HepG2 (cell line): ENCODE results near the gene CTNNA2. TPM values are rescaled to one million over a fixed set of nuclear protein-coding genes. Genes with fewer than 3 reads are reported as not detected.

ENCODE experiments used
- ATAC-seq: fragments of 200-7000 bp; cut with Tn5 transposase; 3 replicates; pipeline ENCODE4 v1.9.1; 2020; ENCODE audit warnings: mild to moderate bottlenecking, moderate library complexity
- BruUV-seq: library from RNA; stranded (reverse); fragments of 400-500 nt; replicated peaks from 2 replicates; lab custom pipeline; 2021; lab: Mats Ljungman, UMichigan
- CTCF ChIA-PET: fragments of 300-600 bp; formaldehyde crosslinking; extraction: SDS; loops from one replicate; lab custom pipeline; 2021; ENCODE audit warnings: low total read pairs, inconsistent platforms, low intra/inter-chr PET ratio; lab: Yijun Ruan, JAX
- POLR2A ChIA-PET: fragments of 350-600 bp; sonication (Branson Sonifier 250); formaldehyde crosslinking; loops from one replicate; lab custom pipeline; 2020; ENCODE audit warnings: antibody characterized with exemption, inconsistent platforms; lab: Yijun Ruan, JAX
- DNase-seq: peaks from one replicate; pipeline ENCODE4 v3.0.0-alpha.2; 2015; ENCODE audit warnings: low spot score
- FAIRE-seq: peaks from 3 replicates; lab custom pipeline; 2011; peaks lifted over from hg19 to GRCh38; lab: Jason Lieb, UNC
- H2AFZ ChIP-seq: one replicate; pipeline ENCODE4 v1.6.1; 2011; ENCODE audit warnings: low read length, inconsistent platforms
- H3K27ac ChIP-seq: fragments of 300-600 bp; 3 replicates; pipeline ENCODE4 v1.8.0; 2011; ENCODE audit warnings: mixed run types, mild to moderate bottlenecking, mixed read lengths, low read length, inconsistent platforms; ENCODE audit not compliant: insufficient read depth; ENCODE audit errors: extremely low read length
- H3K27me3 ChIP-seq, 2 experiments: fragments of 200-600 bp in 1 of 2; 2 replicates in 1 of 2; 3 replicates in 1 of 2; pipeline versions ENCODE4 v1.6.0 to v1.8.0; 2011; ENCODE audit warnings: low read length in 2 of 2, mild to moderate bottlenecking in 2 of 2, moderate library complexity in 2 of 2, inconsistent platforms in 1 of 2; ENCODE audit not compliant: insufficient read depth in 2 of 2, control insufficient read depth in 1 of 2
- H3K36me3 ChIP-seq, 2 experiments: fragments of 200-600 bp in 1 of 2; replicated peaks in 1 of 2; 2 replicates in 1 of 2; 3 replicates in 1 of 2; pipeline versions ENCODE4 v1.5.1 to v1.8.0; 2011; ENCODE audit warnings: low read length in 2 of 2, inconsistent platforms in 1 of 2; ENCODE audit not compliant: insufficient read depth in 2 of 2, control insufficient read depth in 1 of 2
- H3K4me1 ChIP-seq: 2 replicates; pipeline ENCODE4 v1.5.1; 2012; ENCODE audit warnings: low read length, inconsistent platforms; ENCODE audit not compliant: insufficient read depth
- H3K4me2 ChIP-seq: 2 replicates; pipeline ENCODE4 v1.6.0; 2011; ENCODE audit warnings: low read depth, low read length, inconsistent platforms
- H3K4me3 ChIP-seq, 3 experiments: fragments of 200-600 bp in 1 of 3; sonication (generic), shearing (Covaris generic) in 1 of 3; replicated peaks in 1 of 3; 2 replicates each; pipeline ENCODE4 v1.5.1; 2011 to 2016; ENCODE audit warnings: low read length in 3 of 3, inconsistent platforms in 2 of 3, low read depth in 2 of 3, mild to moderate bottlenecking in 2 of 3, control low read depth in 1 of 3, mixed read lengths in 1 of 3; ENCODE audit not compliant: insufficient read depth in 1 of 3
- H3K79me2 ChIP-seq: one replicate; pipeline ENCODE4 v1.6.1; 2011; ENCODE audit warnings: low read length, inconsistent platforms; ENCODE audit not compliant: insufficient read depth
- H3K9ac ChIP-seq: 2 replicates; pipeline ENCODE4 v1.6.0; 2011; ENCODE audit warnings: mild to moderate bottlenecking, low read depth, low read length, inconsistent platforms; ENCODE audit not compliant: insufficient read depth
- H3K9me3 ChIP-seq: 2 replicates; pipeline ENCODE4 v1.5.1; 2012; ENCODE audit warnings: mild to moderate bottlenecking, low read length
- H4K20me1 ChIP-seq: 2 replicates; pipeline ENCODE4 v1.6.0; 2011; ENCODE audit warnings: inconsistent platforms, mild to moderate bottlenecking, low read length, moderate library complexity; ENCODE audit not compliant: insufficient read depth
- HCFC1 ChIP-seq: fragments of 150-350 bp; IDR thresholded peaks from 2 replicates; pipeline ENCODE4 v1.6.1; 2014; ENCODE audit warnings: low read depth, low read length
- MAF1 ChIP-seq: sonication (generic); formaldehyde crosslinking; IDR thresholded peaks from 2 replicates; pipeline ENCODE4 v1.5.0; 2020; ENCODE audit warnings: missing genetic modification reagents, borderline replicate concordance
- MAFF ChIP-seq: IDR thresholded peaks from 2 replicates; pipeline ENCODE4 v1.6.1; 2011; ENCODE audit warnings: low read depth, low read length, improper control_type of control experiment
- MAFK ChIP-seq, 2 experiments: IDR thresholded peaks in 1 of 2; conservative IDR thresholded peaks in 1 of 2; 2 replicates each; pipeline ENCODE4 v1.6.1; 2011; ENCODE audit warnings: improper control_type of control experiment in 2 of 2, low read length in 2 of 2
- MBNL3 ChIP-seq: fragments of 250-450 bp; sonication (Bioruptor Pico); conservative IDR thresholded peaks from 2 replicates; pipeline ENCODE4 v1.8.0; 2022; ENCODE audit warnings: mild to moderate bottlenecking, inconsistent platforms
- RFXAP ChIP-seq: sonication (generic); formaldehyde crosslinking; IDR thresholded peaks from 2 replicates; pipeline ENCODE4 v1.4.0; 2020; ENCODE audit warnings: missing genetic modification reagents, borderline replicate concordance
- ZBTB21 ChIP-seq: sonication (generic); formaldehyde crosslinking; IDR thresholded peaks from 2 replicates; pipeline ENCODE4 v1.4.0; 2020; ENCODE audit warnings: missing genetic modification reagents
- ZNF354B ChIP-seq: sonication (generic); formaldehyde crosslinking; IDR thresholded peaks from 2 replicates; pipeline ENCODE4 v1.8.0; 2022; ENCODE audit warnings: mild to moderate bottlenecking, missing genetic modification reagents
- ZNF468 ChIP-seq: sonication (generic); formaldehyde crosslinking; IDR thresholded peaks from 2 replicates; pipeline ENCODE4 v1.8.0; 2022; ENCODE audit warnings: mild to moderate bottlenecking, moderate library complexity, missing genetic modification reagents
- in situ Hi-C: cut with HindIII; loops from 2 replicates; pipeline ENCODE4 v1.10.0; 2017; ENCODE audit warnings: low pct_unique_long_range_greater_than_20kb; ENCODE audit not compliant: extremely low pct_ligation_motif_present
- intact Hi-C: fragments of 100-400 bp; cut with micrococcal nuclease; formaldehyde crosslinking; loops from one replicate; pipeline ENCODE4 v1.10.0; 2022; ENCODE audit not compliant: unreplicated experiment
- polyA plus RNA-seq, 8 experiments: library from polyadenylated mRNA; depleted of rRNA in 3 of 8; stranded (reverse) in 7 of 8; unstranded in 1 of 8; fragments of >200 nt; fragmentation: Illumina TruSeq in 4 of 8; extraction: Trizol in 4 of 8; gene quantifications; 2 replicates each; pipeline versions ENCODE4 v1.2.1 to v1.2.3, GENCODE V29; 2011 to 2016; ENCODE audit warnings: low read depth in 4 of 8, missing spikeins in 1 of 8, mixed read lengths in 1 of 8; ENCODE audit not compliant: insufficient read depth in 1 of 8
- total RNA-seq, 5 experiments: library from RNA; depleted of rRNA; stranded (reverse); fragments of >200 nt; fragmentation: Illumina TruSeq; extraction: Trizol; gene quantifications; 2 replicates each; pipeline ENCODE4 v1.2.3, GENCODE V29; 2016; ENCODE audit warnings: low read depth in 1 of 5
- TF ChIP-seq, protein P1 (sequence below): sonication (generic); formaldehyde crosslinking; IDR thresholded peaks from 2 replicates; pipeline ENCODE4 v1.5.1; 2020; ENCODE audit warnings: missing genetic modification reagents, mild to moderate bottlenecking, borderline replicate concordance

The CTNNA2 gene
- total and polyA plus RNA-seq, 2 of the 13 experiments (the other 11 are each of a cell fraction or from before 2014, with no cell fraction given), result not detected

DNA sequence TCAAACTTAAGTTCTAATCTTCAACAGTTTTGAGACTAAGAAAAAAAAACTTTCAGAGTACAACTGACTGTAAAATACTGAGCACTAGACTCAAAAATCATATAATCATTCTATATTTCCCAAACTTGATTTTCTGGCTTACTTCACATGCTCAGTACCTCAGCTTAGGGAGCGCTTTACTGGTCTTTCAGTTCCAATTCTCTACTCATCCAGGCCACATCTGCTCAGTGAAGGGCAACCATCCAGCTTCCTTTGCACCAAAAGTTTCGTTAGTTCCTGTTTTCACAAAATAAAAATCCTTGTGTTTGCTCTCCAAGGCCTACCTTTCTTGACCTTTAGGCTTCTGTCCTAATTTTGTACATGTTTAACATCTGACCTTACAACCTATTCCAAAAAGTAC is 1079.3 kb downstream of the CTNNA2 start (continued):
- TF ChIP-seq, protein P1, sequence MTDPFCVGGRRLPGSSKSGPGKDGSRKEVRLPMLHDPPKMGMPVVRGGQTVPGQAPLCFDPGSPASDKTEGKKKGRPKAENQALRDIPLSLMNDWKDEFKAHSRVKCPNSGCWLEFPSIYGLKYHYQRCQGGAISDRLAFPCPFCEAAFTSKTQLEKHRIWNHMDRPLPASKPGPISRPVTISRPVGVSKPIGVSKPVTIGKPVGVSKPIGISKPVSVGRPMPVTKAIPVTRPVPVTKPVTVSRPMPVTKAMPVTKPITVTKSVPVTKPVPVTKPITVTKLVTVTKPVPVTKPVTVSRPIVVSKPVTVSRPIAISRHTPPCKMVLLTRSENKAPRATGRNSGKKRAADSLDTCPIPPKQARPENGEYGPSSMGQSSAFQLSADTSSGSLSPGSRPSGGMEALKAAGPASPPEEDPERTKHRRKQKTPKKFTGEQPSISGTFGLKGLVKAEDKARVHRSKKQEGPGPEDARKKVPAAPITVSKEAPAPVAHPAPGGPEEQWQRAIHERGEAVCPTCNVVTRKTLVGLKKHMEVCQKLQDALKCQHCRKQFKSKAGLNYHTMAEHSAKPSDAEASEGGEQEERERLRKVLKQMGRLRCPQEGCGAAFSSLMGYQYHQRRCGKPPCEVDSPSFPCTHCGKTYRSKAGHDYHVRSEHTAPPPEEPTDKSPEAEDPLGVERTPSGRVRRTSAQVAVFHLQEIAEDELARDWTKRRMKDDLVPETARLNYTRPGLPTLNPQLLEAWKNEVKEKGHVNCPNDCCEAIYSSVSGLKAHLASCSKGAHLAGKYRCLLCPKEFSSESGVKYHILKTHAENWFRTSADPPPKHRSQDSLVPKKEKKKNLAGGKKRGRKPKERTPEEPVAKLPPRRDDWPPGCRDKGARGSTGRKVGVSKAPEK (CRISPR knock-in tag), result no peak
- TF ChIP-seq ZNF354B (CRISPR knock-in tag) (no peak), MAFF (no peak), RFXAP (no peak), ZBTB21 (CRISPR knock-in tag) (no peak), HCFC1 (no peak)

DNA sequence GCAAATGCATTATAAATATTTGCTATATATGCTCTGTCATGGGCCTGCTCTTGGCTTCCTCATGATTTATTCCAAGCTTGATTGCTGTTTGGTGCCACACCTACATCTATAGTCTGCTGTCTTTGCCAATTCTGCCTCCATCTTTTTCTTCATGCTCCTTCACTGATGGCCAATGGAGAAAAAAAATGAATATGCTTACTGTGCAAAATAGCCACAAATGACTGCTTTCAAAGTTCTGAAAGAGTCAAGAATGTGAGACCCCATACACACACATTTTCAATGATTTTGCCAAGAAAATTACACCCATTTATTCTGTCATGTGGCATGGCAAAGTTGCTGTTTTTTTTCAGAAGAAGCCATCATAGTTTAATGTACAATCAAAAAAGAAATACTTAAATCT is 1097.3 kb downstream of the CTNNA2 start:
- H2AFZ ChIP-seq, result no peak overlapping the region
- no peak overlapping the region for H3K4me3 ChIP-seq
- ChIA-PET CTCF (no interaction called here), POLR2A (no interaction called here)
- TF ChIP-seq MAFF (peak; percentile 87), ZNF468 (no peak), MAFK (conservative IDR thresholded peaks at IDR 0.05 in 1 of 2, IDR thresholded peaks at IDR 0.05 in 1 of 2; ENCODE audit: low read length in 2 of 2) (peak; percentile 86 to 92), MAF1 (CRISPR knock-in tag) (no peak), MBNL3 (CRISPR knock-in tag) (no peak)
- no peak overlapping the region for H3K4me2 ChIP-seq
- H3K36me3 ChIP-seq, result no peaks in the 10 kb centered on the region
- H3K79me2 ChIP-seq, result no peaks in the 10 kb centered on the region
- no peaks in the 10 kb centered on the region for H3K4me1 ChIP-seq
- no peak for FAIRE-seq
- no peaks in the 10 kb centered on the region for H3K27me3 ChIP-seq
- DNase-seq, result no peak
- ATAC-seq, result no peak
- peaks cover 91% of the 10 kb centered on the region for H3K9me3 ChIP-seq
- no peak overlapping the region for H3K27ac ChIP-seq
- H3K9ac ChIP-seq, result no peak overlapping the region
- intact Hi-C loops, result no loop called here
- in situ Hi-C loops, result no loop called here
- H4K20me1 ChIP-seq, result no peaks in the 10 kb centered on the region
- no TSS peak for BruUV-seq
